Hepatocyte (in vitro differentiated cells): ENCODE data around the gene ACSS1.

Source experiments
- EZH2 ChIP-seq: fragments of 200-600 bp; sonication (generic); IDR thresholded peaks from 2 replicates; pipeline ENCODE4 v1.6.1; 2016; ENCODE audit warnings: antibody characterized with exemption, mild to moderate bottlenecking, borderline replicate concordance
- EZH2phosphoT487 ChIP-seq: fragments of 200-600 bp; sonication (generic); IDR thresholded peaks from one replicate; pipeline ENCODE4 v1.6.1; 2018; ENCODE audit warnings: antibody characterized with exemption, mild to moderate bottlenecking, low read depth, moderate library complexity; ENCODE audit not compliant: unreplicated experiment, severe bottlenecking
- TF ChIP-seq, protein P1 (sequence below): fragments of 200-600 bp; sonication (generic); IDR thresholded peaks from 2 replicates; pipeline ENCODE4 v1.5.1; 2016; ENCODE audit warnings: antibody characterized with exemption, mild to moderate bottlenecking; ENCODE audit not compliant: poor library complexity

DNA sequence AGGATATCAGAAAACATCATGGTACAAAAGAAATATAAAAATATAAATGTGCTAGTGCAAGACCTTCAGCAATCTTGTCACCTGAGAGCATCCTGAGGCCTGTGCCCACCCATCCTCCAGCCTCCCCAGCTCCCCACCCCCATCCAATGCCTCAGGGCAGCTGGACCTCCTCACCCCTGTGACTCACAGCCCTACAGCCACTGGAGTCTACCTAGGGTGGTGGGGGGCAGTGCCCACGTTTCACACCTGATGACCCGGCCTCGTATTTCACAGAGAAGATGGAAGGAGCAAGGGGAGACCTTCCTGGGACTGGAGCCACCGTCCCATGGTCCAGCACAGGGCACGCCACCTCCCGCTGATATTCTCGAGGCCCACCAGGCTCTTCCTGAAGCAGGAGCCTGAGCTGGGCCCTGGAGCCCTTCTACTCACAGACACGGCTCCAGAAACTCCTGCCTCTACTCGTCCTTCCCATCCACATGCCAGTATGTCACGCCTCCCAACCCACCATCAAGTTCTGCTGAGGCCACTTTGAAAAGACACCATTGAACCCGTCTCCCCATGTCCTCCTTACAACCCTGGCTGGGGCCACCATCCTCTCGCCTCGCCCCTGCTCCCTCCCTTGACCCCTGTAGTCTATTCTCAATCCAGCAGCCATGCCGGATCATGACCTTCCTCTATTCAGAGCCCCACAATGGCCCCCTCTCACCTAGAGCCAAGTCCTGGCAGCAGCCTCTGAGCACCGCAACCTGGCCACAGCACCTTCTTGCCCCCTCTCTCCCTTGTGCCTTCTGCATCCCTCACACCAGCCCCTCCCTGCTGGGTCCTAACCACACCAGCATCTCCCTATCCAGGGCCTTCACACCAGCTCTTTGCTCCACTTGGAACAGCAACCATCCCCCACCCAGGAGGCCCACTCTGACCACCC lies 78.6 kb downstream of the ACSS1 start:
- TF ChIP-seq, protein P1, sequence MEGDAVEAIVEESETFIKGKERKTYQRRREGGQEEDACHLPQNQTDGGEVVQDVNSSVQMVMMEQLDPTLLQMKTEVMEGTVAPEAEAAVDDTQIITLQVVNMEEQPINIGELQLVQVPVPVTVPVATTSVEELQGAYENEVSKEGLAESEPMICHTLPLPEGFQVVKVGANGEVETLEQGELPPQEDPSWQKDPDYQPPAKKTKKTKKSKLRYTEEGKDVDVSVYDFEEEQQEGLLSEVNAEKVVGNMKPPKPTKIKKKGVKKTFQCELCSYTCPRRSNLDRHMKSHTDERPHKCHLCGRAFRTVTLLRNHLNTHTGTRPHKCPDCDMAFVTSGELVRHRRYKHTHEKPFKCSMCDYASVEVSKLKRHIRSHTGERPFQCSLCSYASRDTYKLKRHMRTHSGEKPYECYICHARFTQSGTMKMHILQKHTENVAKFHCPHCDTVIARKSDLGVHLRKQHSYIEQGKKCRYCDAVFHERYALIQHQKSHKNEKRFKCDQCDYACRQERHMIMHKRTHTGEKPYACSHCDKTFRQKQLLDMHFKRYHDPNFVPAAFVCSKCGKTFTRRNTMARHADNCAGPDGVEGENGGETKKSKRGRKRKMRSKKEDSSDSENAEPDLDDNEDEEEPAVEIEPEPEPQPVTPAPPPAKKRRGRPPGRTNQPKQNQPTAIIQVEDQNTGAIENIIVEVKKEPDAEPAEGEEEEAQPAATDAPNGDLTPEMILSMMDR: no peak
- TF ChIP-seq EZH2phosphoT487: no peak
- TF ChIP-seq EZH2: no peak
